HG03135 (cell line): ENCODE results near the gene RAB41.
"Not testable (repeated sequence)": the region's sequence is repeated elsewhere in the genome, so short reads cannot be mapped to it uniquely, and the experiment has no call there.

Source experiments
- ATAC-seq: cut with Tn5 transposase; IDR thresholded peaks from one replicate; pipeline ENCODE4 v1.9.1; 2021; ENCODE audit warnings: mild to moderate bottlenecking, moderate library complexity; ENCODE audit not compliant: unreplicated experiment

The RAB41 gene

GRCh38 chrX:70281951-70282350 is at the start of gene RAB41:
Gene RAB41 (plus strand): TSS chrX:70282172. CDS start chrX:70282218, 46 bp downstream.
- no peak for ATAC-seq

DNA sequence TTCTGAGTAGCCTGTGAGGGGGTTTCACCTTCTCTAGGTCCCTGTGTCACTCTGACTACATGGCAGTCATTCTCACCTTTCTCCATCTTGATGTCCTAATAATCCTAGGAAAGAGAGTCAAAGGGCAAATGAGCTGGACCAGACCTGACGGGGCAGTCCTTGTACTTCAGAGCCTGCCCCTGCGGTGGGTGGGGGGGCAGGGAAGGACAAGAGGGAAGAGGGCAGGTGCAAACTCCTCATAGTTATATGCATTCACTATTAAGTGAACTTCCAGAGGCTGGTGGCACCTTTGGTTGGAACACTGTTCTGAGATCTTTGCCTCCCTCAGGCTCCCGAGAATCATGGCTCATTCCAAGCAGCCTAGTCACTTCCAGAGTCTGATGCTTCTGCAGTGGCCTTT is 47.6 kb upstream of the RAB41 start, which contains the start of gene AWAT1:
Gene AWAT1 (plus strand): TSS at position 301 of the 400 bp plus-strand sequence. CDS start 41 bp downstream, at position 342.
- ATAC-seq, result no peak

- ATAC-seq, result no peak
Measured at GRCh38 chrX:70240751-70241150, 41.2 kb upstream of the RAB41 start.

DNA sequence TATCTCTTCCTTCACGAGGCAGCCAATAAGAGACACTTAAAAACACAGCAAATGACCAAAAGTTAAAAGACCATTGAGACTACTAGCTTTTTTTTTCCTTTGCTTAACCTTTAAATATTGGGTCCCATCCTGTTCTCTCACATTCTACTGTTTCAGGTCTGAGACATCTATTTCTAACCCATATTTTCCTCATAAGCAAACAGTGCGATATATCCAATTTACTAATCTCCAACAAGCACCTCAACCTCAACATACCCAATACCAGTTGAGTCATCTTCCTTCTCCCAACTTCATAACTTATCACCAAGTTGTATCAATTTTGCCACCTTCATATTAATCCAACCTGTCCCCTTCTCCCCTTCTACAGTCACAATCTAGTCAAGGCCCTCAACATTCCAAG is 40.5 kb upstream of the RAB41 start:
- ATAC-seq, result no peak

- not testable (repeated sequence) for ATAC-seq
Measured at GRCh38 chrX:70243601-70244000, 38.4 kb upstream of the RAB41 start.

- ATAC-seq, result no peak
Measured at GRCh38 chrX:70244881-70245280, 37.1 kb upstream of the RAB41 start.

GRCh38 chrX:70247252-70247651 is 34.7 kb upstream of the RAB41 start:
- no peak for ATAC-seq

DNA sequence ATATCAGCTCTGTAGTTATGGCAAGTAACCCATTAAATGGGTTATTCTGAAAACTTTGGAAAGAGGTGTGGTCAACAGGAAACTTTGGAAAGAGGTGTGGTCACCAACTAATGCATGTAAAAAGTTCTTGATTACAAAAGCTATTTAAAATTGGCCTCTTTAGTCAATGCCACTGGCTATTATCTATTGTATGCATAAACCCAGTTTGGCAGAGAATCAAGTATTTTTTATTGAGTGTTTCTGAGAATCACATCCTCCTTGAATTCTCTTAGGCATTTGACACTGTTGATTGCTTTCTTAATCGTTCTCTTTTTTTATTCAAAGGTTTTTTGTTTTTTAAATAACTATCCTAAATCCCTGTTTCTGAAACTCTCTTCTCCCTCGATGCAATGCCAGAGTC is 29.5 kb upstream of the RAB41 start:
- no peak for ATAC-seq

DNA sequence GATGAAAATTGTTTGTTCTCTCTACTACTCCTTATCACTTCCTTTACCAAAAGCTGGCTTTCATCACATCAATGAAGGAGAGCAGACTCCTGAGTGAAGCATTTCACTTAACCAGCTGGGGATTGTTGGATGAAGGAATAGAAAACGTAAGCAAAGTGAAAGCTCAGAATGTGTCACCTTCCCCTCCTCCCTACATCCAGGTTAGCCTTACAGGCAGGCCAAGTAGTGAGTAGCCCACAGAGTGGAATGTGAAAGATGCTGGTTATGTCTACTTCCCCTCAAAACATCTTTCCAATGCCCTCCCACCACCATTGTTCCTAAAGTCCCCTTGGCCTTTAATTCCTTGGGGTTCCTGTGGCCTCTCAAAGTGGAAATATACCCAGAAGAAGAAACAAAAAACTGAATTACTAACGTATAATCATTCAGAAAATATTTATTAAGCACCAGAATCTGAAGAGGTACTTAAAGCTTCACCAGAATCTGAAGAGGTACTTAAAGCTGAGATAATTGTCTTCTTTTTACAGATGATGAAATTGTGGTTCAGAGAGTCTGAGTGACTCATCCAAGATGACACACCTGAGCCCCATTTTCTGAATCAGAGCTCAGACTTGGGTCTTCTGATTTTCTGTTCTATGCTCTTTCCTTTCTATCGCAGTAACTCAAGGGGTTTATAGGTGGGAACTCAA is 28.5 kb upstream of the RAB41 start:
- no peak for ATAC-seq

- no peak for ATAC-seq
Measured at GRCh38 chrX:70254063-70254400, 27.9 kb upstream of the RAB41 start.

DNA sequence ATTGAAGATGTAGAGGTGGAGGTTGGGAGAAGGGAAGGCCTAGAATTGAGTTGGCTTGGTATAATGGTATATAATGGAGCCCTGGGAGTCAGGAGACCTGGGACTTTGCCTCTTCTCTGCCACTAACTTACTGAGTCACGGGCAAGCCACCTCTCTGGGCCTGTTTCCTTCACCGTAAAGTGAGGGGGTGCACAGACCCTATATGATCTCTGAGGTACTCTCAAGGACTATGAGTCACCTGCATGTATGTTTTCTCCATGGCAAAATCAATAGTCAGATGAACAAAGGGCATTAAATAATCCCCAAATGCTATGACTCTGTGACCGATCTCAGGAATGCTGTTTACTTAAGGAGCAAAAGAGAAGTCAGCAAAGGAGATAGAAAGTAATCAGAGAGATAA is 27.1 kb upstream of the RAB41 start:
- ATAC-seq, result no peak

DNA sequence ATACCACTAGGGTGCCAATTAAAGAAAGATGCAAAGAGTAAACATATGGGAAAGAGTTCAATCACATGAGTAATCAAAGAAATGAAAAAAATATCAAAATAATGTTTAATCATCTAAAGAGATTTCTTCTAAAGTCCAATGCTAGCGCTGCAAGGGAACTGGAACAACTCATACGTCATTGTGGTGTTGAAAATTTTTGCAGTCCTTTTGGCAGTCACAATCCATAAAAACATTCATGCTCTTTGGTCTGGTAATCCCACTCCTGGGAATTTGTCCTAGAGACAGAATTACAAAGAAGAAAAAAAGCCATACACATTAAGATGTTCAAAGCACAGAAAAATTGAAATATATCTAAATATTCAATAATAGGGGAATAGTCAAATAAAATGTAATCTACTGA is 26.5 kb upstream of the RAB41 start:
- ATAC-seq, result no peak

DNA sequence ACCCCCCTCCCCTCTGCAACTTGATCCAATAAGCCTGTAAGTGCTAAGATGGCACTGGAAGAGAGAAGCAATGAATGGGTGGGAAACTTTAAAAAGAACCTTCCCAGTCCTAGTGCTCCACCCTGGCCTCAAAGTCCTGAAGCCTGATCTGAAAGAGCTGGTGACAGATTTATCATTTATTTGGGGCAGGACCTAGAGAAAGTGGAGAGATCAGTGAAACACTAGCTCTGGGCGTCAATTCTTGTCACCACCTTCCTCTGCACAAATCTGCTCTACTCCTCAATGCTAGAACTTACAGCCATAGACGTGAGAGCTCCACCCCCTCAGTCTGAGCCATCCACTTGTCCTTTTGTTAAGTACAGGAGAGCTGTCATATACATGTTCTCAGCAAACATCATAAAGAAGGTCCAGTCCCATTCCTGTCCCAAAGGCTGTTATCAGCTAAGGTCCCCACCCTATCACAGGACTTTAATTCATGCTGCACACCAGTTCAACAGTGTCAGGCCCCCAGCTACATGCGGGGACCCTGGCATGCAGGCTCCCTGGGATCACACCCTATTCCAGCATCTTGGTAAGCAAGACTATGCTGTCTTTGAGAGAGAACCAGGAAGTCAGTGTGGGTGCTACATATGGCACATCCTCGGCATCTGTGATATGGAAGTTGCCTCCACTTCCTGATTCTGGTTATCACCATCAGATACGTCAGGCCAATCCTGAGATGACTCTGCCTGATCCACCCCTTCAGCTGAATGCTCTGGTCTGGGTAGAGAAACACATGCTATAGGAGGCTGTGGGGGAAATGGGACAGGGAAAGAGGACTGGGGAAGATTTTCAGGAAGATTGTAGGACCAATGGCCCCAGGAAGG is 24.3 kb upstream of the RAB41 start:
- no peak for ATAC-seq

DNA sequence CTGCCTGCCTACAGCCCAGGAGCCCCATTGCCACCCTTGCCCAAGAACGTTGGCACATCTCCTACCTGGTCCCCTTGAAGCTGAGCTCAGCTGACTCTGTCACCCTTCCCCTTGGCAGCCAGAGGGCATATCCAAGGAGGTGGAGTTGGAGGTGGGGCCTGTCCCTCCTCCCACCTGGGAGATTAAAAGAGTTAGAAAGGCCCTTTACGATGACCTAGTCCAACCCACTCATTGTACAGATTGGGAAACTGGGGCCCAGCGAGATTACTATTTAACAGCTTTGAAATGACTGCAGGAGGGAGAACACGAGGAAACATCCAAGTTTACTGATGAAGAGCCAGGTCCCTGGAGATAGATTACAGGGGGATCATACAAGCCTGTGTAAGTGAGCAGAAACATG is 21.9 kb upstream of the RAB41 start, which contains the start of gene P2RY4:
Gene P2RY4 (minus strand): TSS at position 101 of the 400 bp plus-strand sequence. CDS start 580 bp downstream, outside the sequence.
- ATAC-seq, result no peak

DNA sequence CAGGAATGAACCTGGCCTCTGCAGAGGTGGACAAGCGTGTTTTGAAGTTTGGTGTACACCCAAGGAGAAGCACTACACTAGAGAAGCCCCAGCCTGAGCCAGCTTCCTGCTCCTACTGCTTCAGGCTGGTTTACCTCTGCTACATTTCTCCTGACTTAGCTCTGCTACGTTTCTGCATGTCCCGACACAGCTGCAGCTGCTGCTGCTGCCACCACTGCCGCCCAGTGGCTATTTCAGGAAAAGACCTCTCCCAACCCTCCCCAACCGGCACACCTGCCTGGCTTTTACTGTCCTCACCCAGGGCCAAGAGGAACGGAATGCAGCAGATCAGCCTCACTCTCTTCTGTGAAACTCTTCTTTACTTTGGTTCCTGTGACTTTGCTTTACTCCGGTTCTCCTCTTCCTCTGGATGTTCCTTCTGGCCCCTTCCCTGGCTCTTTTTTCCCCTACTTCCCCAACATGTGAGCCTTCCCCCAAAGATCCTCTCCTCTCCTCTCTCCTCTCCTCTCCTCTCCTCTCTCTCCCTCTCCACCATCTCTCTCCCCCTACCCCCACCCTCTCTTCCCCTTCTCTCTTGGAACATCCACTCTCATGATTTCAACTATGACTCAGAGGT is 18.9 kb upstream of the RAB41 start:
- no peak for ATAC-seq

DNA sequence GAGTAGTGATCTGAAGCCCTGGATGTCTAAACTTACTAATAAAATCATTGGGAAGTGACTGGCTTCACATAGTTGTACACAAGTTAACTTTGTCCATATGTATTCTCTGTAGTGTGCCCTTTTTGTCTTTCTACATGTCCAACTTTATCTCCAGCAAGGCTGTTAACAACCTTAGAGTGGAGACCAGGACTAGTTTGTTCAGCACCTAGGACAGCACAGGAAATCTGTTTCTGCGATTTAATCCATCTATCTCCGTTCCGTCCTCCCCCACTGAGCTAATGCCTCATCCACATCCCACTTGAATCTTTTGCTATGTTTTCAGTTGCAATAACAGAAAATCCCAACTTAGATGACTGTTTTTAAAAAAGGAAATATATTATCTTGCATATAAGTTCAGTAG is 17.2 kb upstream of the RAB41 start:
- no peak for ATAC-seq

GRCh38 chrX:70268034-70268433 is 13.9 kb upstream of the RAB41 start, which contains the start of gene ARR3:
Gene ARR3 (plus strand): TSS chrX:70268334. CDS start chrX:70269386, 1,052 bp downstream.
- no peak for ATAC-seq

DNA sequence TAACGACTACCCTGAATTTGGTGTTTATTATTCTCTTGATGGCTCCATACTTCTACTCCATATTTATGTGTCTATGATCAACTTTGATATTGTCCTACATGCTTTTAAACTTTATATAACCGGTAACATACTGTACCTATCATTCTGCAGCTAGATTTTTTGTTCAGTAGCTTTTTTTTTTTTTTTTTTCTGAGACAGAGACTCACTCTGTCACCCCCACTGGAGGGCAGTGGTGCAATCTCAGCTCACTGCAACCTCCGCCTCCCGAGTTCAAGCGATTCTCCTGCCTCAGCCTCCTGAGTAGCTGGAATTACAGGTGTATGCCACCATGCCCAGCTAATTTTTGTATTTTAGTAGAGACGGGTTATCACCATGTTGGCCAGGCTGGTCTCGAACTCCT is 7.9 kb upstream of the RAB41 start:
- not testable (repeated sequence) for ATAC-seq

GRCh38 chrX:70279081-70279480 is 2.9 kb upstream of the RAB41 start:
- ATAC-seq, result no peak

DNA sequence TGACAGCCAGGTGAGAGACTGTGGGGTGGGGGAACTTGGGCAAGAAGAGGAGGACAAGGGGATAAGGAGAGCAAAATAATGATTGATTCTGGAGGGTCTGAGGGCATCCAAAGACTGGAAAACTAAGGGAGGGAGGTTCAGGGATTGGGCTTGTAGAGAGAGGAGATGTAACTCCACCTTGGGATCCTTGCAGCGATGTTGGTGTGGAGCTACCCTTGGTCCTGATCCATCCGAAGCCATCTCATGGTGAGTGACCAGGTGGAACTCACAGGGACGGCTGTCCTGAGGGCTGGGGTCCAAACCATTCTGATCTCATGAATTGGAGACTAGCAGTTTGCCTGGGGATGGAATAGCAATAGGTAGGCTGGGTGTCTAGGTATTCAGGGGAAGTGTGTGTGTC is 1.4 kb upstream of the RAB41 start:
- no peak for ATAC-seq

- ATAC-seq, result no peak
Measured at GRCh38 chrX:70289168-70289792, 7.3 kb downstream of the RAB41 start.
